Measurements from ENCODE around the gene ATXN1.

GRCh38 chr6:16361861-16362260 is 399.4 kb downstream of the ATXN1 start:
- TF ChIP-seq POLR2A (IDR thresholded peaks at IDR 0.05) (no peak), CTCF (IDR thresholded peaks at IDR 0.05) (no peak)
